HEK293 (cell line): Measurements from ENCODE around the gene PTCD1.

Source experiments
- CTCF ChIP-seq: fragments of 450-650 bp; formaldehyde crosslinking; IDR thresholded peaks from 2 replicates; pipeline ENCODE4 v1.5.1; 2016; ENCODE audit warnings: missing biosample characterization, missing genetic modification characterization
- TRIM28 ChIP-seq: IDR thresholded peaks from 2 replicates; pipeline ENCODE4 v1.6.1; 2011; ENCODE audit warnings: low read length, control low read depth, borderline replicate concordance
- ZNF175 ChIP-seq: fragments of 450-650 bp; formaldehyde crosslinking; IDR thresholded peaks from 2 replicates; pipeline ENCODE4 v1.5.1; 2016; ENCODE audit warnings: missing biosample characterization, missing genetic modification characterization
- ZNF776 ChIP-seq: fragments of 450-650 bp; formaldehyde crosslinking; IDR thresholded peaks from 2 replicates; pipeline ENCODE4 v1.5.0; 2017; ENCODE audit warnings: missing biosample characterization, missing genetic modification characterization, borderline replicate concordance

GRCh38 chr7:99438573-99439480 lies at the start of gene PTCD1, which contains the start of gene CPSF4:
- 0 out of 2 replicates have a peak, but pooled peaks have one; percentile 13 for TF ChIP-seq CTCF (tag by site-specific recombination)
- no peak for TF ChIP-seq ZNF175 (tag by site-specific recombination)
- TF ChIP-seq TRIM28 = no peak
- no peak for TF ChIP-seq ZNF776 (tag by site-specific recombination)
